IMR-90 (cell line): Measurements from ENCODE around the gene HS3ST2. TPM values are rescaled to one million over a fixed set of nuclear protein-coding genes. Genes with fewer than 3 reads are reported as not detected.

ENCODE experiments used
- ATAC-seq: fragments of 200-7000 bp; cut with Tn5 transposase; 2 replicates; pipeline ENCODE4 v1.9.1; 2020; ENCODE audit warnings: low read depth, mild to moderate bottlenecking, moderate library complexity
- BruUV-seq: library from RNA; stranded (reverse); fragments of 400-500 nt; replicated peaks from 2 replicates; lab custom pipeline; 2021; lab: Mats Ljungman, UMichigan
- CTCF ChIA-PET: fragments of 300-600 bp; formaldehyde crosslinking; extraction: SDS; loops from one replicate; lab custom pipeline; 2021; ENCODE audit warnings: antibody characterized with exemption; lab: Yijun Ruan, JAX
- POLR2A ChIA-PET: fragments of 300-600 bp; sonication (Branson Sonifier 250); formaldehyde crosslinking; loops from one replicate; lab custom pipeline; 2022; ENCODE audit warnings: antibody characterized with exemption; ENCODE audit not compliant: unreplicated experiment; lab: Charles Lee
- DNase-seq: peaks from one replicate; pipeline ENCODE4 v3.0.0; 2013
- H2AFZ ChIP-seq: replicated peaks from 2 replicates; pipeline ENCODE3; 2013; ENCODE audit warnings: low read length, mild to moderate bottlenecking; ENCODE audit not compliant: poor library complexity
- H2AK5ac ChIP-seq: 2 replicates; pipeline ENCODE4 v1.6.1; 2013; ENCODE audit warnings: low read depth, low read length, inconsistent platforms
- H2AK9ac ChIP-seq: replicated peaks from 2 replicates; pipeline ENCODE3; 2013; ENCODE audit warnings: mild to moderate bottlenecking, low read depth, low read length, moderate library complexity; ENCODE audit not compliant: poor library complexity
- H2BK120ac ChIP-seq: 2 replicates; pipeline ENCODE4 v1.6.1; 2013; ENCODE audit warnings: low read depth, low read length, inconsistent platforms
- H2BK15ac ChIP-seq: 3 replicates; pipeline ENCODE4 v1.6.1; 2013; ENCODE audit warnings: low read depth, low read length, inconsistent platforms
- H2BK20ac ChIP-seq: 2 replicates; pipeline ENCODE4 v1.6.1; 2013; ENCODE audit warnings: low read depth, mild to moderate bottlenecking, inconsistent platforms, low read length, moderate library complexity
- H2BK5ac ChIP-seq: 2 replicates; pipeline ENCODE4 v1.6.1; 2013; ENCODE audit warnings: mild to moderate bottlenecking, low read depth, low read length, inconsistent platforms; ENCODE audit not compliant: poor library complexity, severe bottlenecking
- H3K14ac ChIP-seq: replicated peaks from 2 replicates; pipeline ENCODE4 v1.6.1; 2013; ENCODE audit warnings: low read depth, low read length, inconsistent platforms
- H3K18ac ChIP-seq: 2 replicates; pipeline ENCODE4 v1.6.1; 2013; ENCODE audit warnings: low read depth, low read length, control low read depth
- H3K23ac ChIP-seq: 2 replicates; pipeline ENCODE4 v1.6.1; 2013; ENCODE audit warnings: low read depth, low read length, inconsistent platforms
- H3K27ac ChIP-seq: 2 replicates; pipeline ENCODE4 v1.5.1; 2013; ENCODE audit warnings: mild to moderate bottlenecking, control low read depth, low read length; ENCODE audit not compliant: insufficient read depth
- H3K27me3 ChIP-seq: 2 replicates; pipeline ENCODE4 v1.6.1; 2013; ENCODE audit warnings: low read length; ENCODE audit not compliant: control insufficient read depth, insufficient read depth
- H3K36me3 ChIP-seq: 2 replicates; pipeline ENCODE4 v1.6.1; 2013; ENCODE audit warnings: low read length, mixed read lengths; ENCODE audit not compliant: control insufficient read depth, insufficient read depth
- H3K4ac ChIP-seq: 2 replicates; pipeline ENCODE4 v1.6.1; 2013; ENCODE audit warnings: low read depth, low read length, inconsistent platforms
- H3K4me1 ChIP-seq: 2 replicates; pipeline ENCODE4 v1.6.1; 2013; ENCODE audit warnings: low read length, mixed read lengths; ENCODE audit not compliant: control insufficient read depth, insufficient read depth
- H3K4me2 ChIP-seq: 2 replicates; pipeline ENCODE4 v1.6.1; 2013; ENCODE audit warnings: low read depth, mild to moderate bottlenecking, control low read depth, low read length, moderate library complexity
- H3K4me3 ChIP-seq: 2 replicates; pipeline ENCODE4 v1.5.1; 2013; ENCODE audit warnings: low read depth, mild to moderate bottlenecking, control low read depth, low read length, moderate library complexity; ENCODE audit not compliant: insufficient read depth
- H3K56ac ChIP-seq: 2 replicates; pipeline ENCODE4 v1.6.1; 2013; ENCODE audit warnings: low read length, inconsistent platforms; ENCODE audit not compliant: insufficient read depth; ENCODE audit errors: extremely low read depth
- H3K79me1 ChIP-seq, 2 experiments: 2 replicates each; pipeline ENCODE4 v1.6.1; 2013; ENCODE audit warnings: low read length in 2 of 2, inconsistent platforms in 1 of 2, low read depth in 1 of 2
- H3K9ac ChIP-seq: 2 replicates; pipeline ENCODE4 v1.6.1; 2013; ENCODE audit warnings: low read depth, low read length, control low read depth
- H3K9me1 ChIP-seq: 2 replicates; pipeline ENCODE4 v1.6.1; 2013; ENCODE audit warnings: low read length, inconsistent platforms; ENCODE audit not compliant: insufficient read depth
- H3K9me3 ChIP-seq: 2 replicates; pipeline ENCODE4 v1.6.1; 2013; ENCODE audit warnings: low read length; ENCODE audit not compliant: control insufficient read depth, insufficient read depth
- H4K20me1 ChIP-seq: 2 replicates; pipeline ENCODE4 v1.6.1; 2013; ENCODE audit warnings: low read length, inconsistent platforms; ENCODE audit not compliant: insufficient read depth
- H4K5ac ChIP-seq: 2 replicates; pipeline ENCODE4 v1.6.1; 2013; ENCODE audit warnings: mild to moderate bottlenecking, low read depth, low read length, control low read depth
- H4K8ac ChIP-seq, 2 experiments: 2 replicates each; pipeline ENCODE4 v1.6.1; 2013; ENCODE audit warnings: low read depth in 2 of 2, low read length in 2 of 2, control low read depth in 1 of 2, inconsistent platforms in 1 of 2
- H4K91ac ChIP-seq: 2 replicates; pipeline ENCODE4 v1.6.1; 2013; ENCODE audit warnings: low read depth, low read length, inconsistent platforms; ENCODE audit not compliant: insufficient read depth
- RAD21 ChIP-seq: IDR thresholded peaks from 2 replicates; pipeline ENCODE4 v1.6.1; 2012; ENCODE audit warnings: low read length, improper control_type of control experiment
- SMC3 ChIP-seq: fragments of 150-350 bp; IDR thresholded peaks from 2 replicates; pipeline ENCODE4 v1.6.1; 2016; ENCODE audit warnings: low read depth, mild to moderate bottlenecking, antibody characterized with exemption, low read length, moderate library complexity
- WGBS, 2 experiments: methylation state at CpG; one replicate each; pipeline versions ENCODE4 v1.1.5 to v1.1.7; 2013; ENCODE audit warnings: missing lambda C conversion rate in 2 of 2; ENCODE audit not compliant: insufficient read length in 1 of 2; ENCODE audit errors: extremely low coverage in 2 of 2; 5-methylcytosine and 5-hydroxymethylcytosine counted together
- dilution Hi-C: fragments of 300-500 bp; cut with HindIII; formaldehyde crosslinking; loops from one replicate; pipeline ENCODE4 v1.14.3; 2018; ENCODE audit warnings: low sequenced_read_pairs; ENCODE audit not compliant: unreplicated experiment
- in situ Hi-C: fragments of 300-500 bp; cut with MboI; formaldehyde crosslinking; loops from 3 replicates; pipeline ENCODE4 v1.14.3; 2019; ENCODE audit warnings: low sequenced_read_pairs, inconsistent platforms, mixed read lengths
- intact Hi-C: fragments of 100-400 bp; cut with micrococcal nuclease; formaldehyde crosslinking; loops from 2 replicates; pipeline ENCODE4 v1.10.0; 2022
- polyA plus RNA-seq, 3 experiments: library from polyadenylated mRNA; depleted of rRNA; stranded (reverse); fragments of >200 nt; gene quantifications; 2 replicates each; pipeline ENCODE4 v1.2.3, GENCODE V29; 2012; ENCODE audit warnings: low replicate concordance in 1 of 3
- total RNA-seq: library from RNA; depleted of rRNA; stranded (reverse); fragments of >200 nt; gene quantifications from 2 replicates; pipeline ENCODE4 v1.2.3, GENCODE V29; 2012

HS3ST2 gene
- total and polyA plus RNA-seq, 2 of the 4 experiments (the other 2 are of a cell fraction) = not detected

DNA sequence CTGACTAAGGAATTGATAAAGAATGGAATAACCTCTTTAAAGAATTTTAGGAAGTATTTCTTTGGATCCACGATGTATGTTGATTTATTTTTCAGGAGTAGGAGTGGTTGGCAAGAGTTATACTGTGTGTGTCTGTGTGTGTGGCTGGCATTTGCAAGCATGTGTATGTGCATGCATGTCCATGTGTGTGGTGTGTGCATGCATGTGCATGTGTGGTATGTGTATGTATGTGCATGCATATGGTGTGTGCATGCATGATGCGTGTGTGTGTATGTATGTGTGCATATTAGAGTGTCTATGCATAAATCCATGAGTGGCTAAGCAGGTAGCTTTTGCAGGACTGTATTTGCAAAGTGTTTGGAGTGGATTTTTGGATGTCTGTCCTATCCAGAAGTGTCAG lies 120.8 kb downstream of the HS3ST2 start:
- CTCF ChIA-PET = no interaction called here

More for the DNA sequence above, 120.8 kb downstream of the HS3ST2 start:
- H3K9me3 ChIP-seq = no peaks in the 10 kb centered on the region
- H3K27me3 ChIP-seq = no peaks in the 10 kb centered on the region
- H2BK15ac ChIP-seq = no peak overlapping the region
- no peak overlapping the region for H3K56ac ChIP-seq
- no peak overlapping the region for H2AFZ ChIP-seq
- H4K5ac ChIP-seq = no peak overlapping the region
- no peak overlapping the region for H2AK9ac ChIP-seq
- H3K4me2 ChIP-seq = no peak overlapping the region
- DNase-seq (no peak), ATAC-seq (no peak)
- WGBS, 2 experiments = 43% methylated on average over 1 of the region's 2 CpGs; no CpG with 5 or more reads in 1 of the 2 experiments
- H3K9ac ChIP-seq = no peak overlapping the region
- dilution Hi-C loops (no loop called here), intact Hi-C loops (no loop called here), in situ Hi-C loops (no loop called here)
- no peaks in the 10 kb centered on the region for H3K36me3 ChIP-seq
- no peak overlapping the region for H2BK120ac ChIP-seq
- no peaks in the 10 kb centered on the region for H4K20me1 ChIP-seq
- H2BK20ac ChIP-seq = no peak overlapping the region
- no peaks in the 10 kb centered on the region for H3K4me1 ChIP-seq
- H4K8ac ChIP-seq = no peak overlapping the region
- TF ChIP-seq RAD21 = no peak
- no peak for TF ChIP-seq SMC3
- H3K14ac ChIP-seq = no peak overlapping the region
- H4K91ac ChIP-seq = no peak overlapping the region
- no peak overlapping the region for H3K18ac ChIP-seq
- no peaks in the 10 kb centered on the region for H3K79me1 ChIP-seq
- H3K4ac ChIP-seq = no peak overlapping the region
- no peak overlapping the region for H3K4me3 ChIP-seq
- no peak overlapping the region for H3K27ac ChIP-seq
- no peak overlapping the region for H2BK5ac ChIP-seq
- POLR2A ChIA-PET = no interaction called here
- H2AK5ac ChIP-seq = no peak overlapping the region
- no peaks in the 10 kb centered on the region for H3K9me1 ChIP-seq
- BruUV-seq = no TSS peak
- no peak overlapping the region for H3K23ac ChIP-seq
